Posterior cingulate gyrus (tissue), 11 donors: ENCODE measurements around the gene DOK5.

ENCODE experiments used
- DNase-seq, 10 donors: peaks; one replicate each; pipeline versions ENCODE4 v3.0.0 to v3.0.0-alpha.2; 2020 to 2021; ENCODE audit warnings: mixed read lengths in 3 of 10
- intact Hi-C: fragments of 100-400 bp; cut with DNase I; formaldehyde crosslinking; loops from one replicate; pipeline ENCODE4 v1.15.1; 2023

DOK5 gene

GRCh38 chr20:54555150-54555549, 79.8 kb downstream of the DOK5 start:
- intact Hi-C loops: no loop called here
- no peak for DNase-seq

GRCh38 chr20:54556406-54556805, 81.0 kb downstream of the DOK5 start:
- intact Hi-C loops: no loop called here
- DNase-seq: no peak

DNA sequence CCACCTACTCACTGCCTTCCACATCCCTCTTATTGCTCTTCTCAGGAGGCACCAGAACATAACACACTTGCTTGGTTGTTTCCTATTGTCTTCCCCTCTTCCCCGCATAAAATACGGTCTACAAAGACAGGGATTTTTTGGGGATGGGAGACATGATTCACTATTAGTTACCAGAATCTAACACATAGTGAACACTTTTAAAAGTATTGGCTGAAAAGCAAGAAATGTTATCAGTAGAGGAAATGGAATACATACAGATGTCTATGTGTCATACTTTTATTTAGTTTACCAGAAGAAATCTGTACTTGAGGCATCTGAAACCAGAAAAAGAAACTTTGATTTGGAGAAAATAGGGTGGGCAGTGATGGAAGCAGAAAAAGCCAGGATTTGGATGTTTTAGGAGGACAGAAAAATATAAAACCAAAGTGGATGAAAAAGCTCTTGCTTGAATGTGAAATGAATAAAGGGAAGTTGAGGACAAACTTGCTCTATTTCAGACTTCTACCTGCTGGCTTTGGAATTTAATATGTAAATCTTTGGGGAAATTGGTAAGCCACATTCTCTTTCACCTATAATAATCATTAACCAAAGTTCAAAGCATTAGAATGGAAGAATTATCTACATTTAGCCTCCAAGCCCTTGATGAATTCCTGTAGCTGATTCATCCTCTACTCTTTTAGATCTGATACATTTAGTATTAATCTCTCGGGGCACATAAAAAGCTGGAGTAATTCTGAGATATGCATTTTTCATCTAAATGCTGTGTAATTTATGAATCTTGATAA, 82.6 kb downstream of the DOK5 start:
- intact Hi-C loops: no loop called here
- no peak for DNase-seq

GRCh38 chr20:54559890-54560289, 84.5 kb downstream of the DOK5 start:
- intact Hi-C loops: no loop called here

DNA sequence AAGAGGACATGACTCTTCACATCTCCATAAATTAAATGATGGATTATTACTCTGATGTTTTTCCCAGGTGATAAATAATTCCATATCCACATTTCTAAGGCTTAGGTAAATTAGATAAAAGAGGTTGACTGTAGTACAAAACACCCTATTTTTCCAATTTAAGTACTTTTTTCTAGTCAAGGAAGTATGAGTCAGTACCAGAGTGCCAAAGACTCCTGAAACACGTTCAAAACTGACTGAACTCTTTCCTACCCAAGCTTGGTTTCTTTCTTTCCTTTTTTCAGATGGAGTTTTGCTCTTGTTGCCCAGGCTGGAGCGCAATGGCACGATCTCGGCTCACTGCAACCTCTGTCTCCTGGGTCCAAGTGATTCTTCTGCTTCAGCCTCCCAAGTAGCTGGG, 85.0 kb downstream of the DOK5 start:
- DNase-seq: no peak
- intact Hi-C loops: no loop called here

More at GRCh38 chr20:54559890-54560289, 84.5 kb downstream of the DOK5 start:
- DNase-seq: no peak

GRCh38 chr20:54565255-54565654, 89.9 kb downstream of the DOK5 start:
- DNase-seq: no peak
- intact Hi-C loops: no loop called here

DNA sequence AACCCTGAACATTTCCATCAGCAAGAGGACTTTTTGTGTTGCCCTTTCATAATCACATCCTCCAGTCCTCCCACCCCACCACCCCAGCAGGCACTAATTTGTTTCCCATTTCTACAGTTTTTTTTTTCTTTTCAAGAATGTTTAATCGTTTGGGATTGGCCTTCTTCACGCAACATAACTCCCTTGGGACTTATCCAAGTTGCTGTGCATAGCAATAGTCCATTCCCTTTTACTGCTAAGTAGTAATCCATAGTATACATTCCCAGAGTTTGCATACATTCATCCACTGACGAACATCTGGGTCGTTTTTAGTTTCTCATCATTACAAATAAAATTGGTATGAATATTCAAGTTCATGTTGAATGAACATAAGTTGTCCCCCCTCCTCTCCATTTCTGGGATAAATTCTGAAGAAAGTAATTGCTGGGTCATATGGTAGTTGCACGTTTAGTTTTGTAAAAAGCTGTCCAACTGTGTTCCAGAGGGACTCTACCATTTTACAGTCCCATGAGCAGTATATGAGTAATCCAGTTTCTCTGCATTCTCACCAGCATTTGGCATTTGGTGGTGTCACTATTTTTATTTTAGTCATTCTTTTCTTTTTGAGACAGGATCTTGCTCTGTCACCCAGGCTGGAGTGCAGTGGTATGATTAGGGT, 90.8 kb downstream of the DOK5 start:
- intact Hi-C loops: no loop called here
- DNase-seq: no peak

DNA sequence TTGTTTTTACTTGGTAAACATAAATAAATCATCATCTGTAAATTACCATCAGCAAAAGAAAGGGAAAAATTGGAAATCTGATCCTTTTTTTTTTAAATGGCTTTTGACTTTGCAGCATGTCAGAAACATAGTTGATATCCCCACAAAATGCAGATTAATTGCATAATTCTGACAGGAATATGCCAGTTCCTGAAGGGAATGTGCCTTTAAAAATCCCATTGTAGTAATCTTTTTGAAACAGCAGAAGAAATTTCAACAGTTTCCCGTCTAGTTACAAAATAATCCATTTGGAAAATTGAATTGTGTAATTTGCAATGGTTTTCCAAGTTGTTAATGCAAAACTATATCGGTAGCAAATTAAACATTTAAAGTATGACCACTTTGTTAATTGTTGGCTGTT, 95.2 kb downstream of the DOK5 start:
- DNase-seq: no peak
- intact Hi-C loops: no loop called here

DNA sequence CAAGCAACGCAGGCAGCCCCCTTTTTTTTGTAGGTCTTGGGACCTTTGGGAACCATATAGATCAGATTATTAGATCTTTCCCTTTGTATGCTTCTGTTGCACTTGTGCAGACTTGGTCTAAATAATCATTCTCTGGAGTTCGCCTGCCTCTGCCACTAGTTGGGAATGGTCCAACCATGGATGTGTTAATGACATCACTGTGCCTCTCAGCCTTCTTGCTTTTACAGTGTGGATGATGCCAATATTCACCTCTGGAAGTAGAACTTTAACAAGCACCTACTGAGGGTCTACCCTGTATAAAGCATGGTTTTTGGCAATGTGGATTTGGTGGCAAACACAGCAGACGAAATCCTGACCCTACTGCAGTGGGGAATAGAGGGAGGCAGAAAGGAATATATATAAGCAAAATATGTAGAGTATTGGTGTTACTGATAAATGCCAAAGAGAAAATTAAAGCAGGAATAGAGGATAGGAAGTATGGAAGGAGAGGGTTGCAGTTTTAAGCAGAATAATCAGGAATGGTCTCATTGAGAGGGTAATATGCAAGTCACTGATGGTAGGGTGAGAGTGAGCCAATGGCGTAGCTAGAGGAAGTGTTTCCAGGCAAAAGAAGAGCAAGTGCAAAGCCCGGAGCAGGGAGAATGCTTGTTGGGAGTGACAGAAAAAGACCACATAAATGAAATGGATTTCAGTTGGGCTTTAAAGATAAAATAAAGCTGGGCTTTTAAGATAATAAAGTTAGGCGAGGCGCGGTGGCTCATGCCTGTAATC, 97.5 kb downstream of the DOK5 start:
- no peak for DNase-seq
- intact Hi-C loops: no loop called here

- intact Hi-C loops: no loop called here
- DNase-seq: peak in 8 of 10 donors; percentile 11 to 90 (median 37)
Measured at GRCh38 chr20:54573838-54574237, 98.4 kb downstream of the DOK5 start.

DNA sequence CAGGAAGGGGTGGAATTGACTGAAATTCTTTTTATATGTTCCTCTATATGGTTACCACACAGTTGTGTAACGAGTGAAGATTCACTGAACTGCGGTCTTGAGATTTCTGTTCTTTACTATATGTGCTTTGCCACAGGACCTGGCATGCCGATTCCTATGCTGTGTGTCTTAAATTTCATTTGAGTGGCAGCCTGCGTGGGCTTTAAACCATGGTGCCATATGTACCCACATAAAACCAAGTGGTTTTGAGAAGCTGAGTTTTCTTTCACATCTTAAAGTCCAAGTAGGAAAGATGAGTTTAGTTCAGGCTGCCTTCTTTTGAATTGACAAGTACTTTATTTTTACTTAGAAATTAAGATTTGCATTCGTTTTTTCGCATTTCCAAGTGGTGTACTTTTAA, 101.1 kb downstream of the DOK5 start:
- intact Hi-C loops: no loop called here
- peak in 2 of 10 donors; percentile 15 to 63 for DNase-seq

GRCh38 chr20:54577637-54578036, 102.2 kb downstream of the DOK5 start:
- DNase-seq: no peak
- intact Hi-C loops: no loop called here

DNA sequence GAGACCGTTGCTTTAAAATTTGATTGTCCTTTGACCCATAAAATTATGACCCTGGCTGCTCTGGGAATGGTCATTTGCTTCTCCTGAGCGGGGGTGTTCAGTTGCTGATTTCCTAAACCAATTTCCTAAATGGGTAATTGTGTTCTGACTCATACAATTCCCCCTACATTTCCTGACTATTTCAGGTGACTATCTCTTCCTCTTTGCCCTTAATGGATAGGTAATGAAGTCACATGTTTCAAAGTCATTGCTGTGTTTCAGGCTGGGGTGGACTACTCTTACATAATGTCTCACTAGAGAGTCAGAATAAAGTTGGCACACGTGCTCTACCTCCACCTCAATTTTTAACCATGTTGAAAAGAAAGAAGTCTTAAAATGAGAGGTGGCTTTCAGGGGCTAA, 109.8 kb downstream of the DOK5 start:
- DNase-seq: no peak
- intact Hi-C loops: no loop called here

- no peak for DNase-seq
- intact Hi-C loops: no loop called here
Measured at GRCh38 chr20:54587408-54587807, 112.0 kb downstream of the DOK5 start.

DNA sequence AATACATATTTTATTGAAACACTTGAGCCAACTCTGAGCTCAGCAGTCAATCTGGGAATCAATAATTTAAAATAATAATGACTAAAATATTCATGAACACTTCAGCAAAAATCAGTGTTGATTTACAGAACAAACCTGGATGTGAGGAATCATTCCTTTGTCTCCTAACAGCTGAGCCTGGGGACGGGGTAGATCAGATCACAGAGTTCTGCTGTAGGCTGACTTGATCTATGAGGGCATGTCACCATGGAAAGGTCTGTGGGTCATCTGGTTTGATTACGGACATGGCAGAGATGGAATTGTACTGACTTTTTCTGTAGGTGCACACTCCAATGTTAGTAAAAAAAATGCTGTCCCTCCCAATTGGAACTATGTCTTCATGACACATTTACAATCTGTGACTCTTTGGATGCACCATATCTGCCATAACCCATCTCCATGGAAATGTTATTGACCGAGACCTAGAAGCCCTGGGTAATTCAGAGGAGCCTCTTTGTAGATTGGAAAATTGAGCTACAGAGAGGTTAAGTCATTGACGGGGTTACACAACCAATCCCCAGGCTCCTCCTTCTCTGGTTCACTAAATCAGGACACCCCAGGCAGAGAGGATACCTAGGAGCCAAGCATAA, 114.1 kb downstream of the DOK5 start:
- intact Hi-C loops: no loop called here
- no peak for DNase-seq

- intact Hi-C loops: no loop called here
- DNase-seq: no peak
Measured at GRCh38 chr20:54590856-54591255, 115.5 kb downstream of the DOK5 start.

DNA sequence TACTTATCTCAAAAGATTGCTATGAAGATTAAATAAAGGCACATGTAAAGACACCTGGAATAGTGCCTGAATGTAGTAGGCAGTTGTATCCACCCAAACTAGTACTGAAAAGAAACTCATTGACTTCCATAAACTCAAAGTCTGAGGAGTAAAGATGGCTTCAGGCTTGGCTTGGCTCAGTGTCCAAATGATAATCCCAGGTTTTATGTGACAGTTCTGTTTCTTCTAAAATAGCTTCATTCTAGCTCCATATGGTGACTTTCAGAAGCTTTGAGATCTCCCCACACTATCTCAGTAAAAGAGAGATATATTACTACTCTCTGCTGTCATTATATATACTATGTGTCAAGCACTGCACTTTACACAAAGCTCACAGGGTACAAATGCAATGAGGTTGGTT, 121.3 kb downstream of the DOK5 start:
- DNase-seq: no peak
- intact Hi-C loops: no loop called here

GRCh38 chr20:54598352-54598751, 123.0 kb downstream of the DOK5 start:
- no peak for DNase-seq
- intact Hi-C loops: no loop called here

GRCh38 chr20:54600634-54601033, 125.2 kb downstream of the DOK5 start:
- intact Hi-C loops: no loop called here
- no peak for DNase-seq

- DNase-seq: no peak
- intact Hi-C loops: no loop called here
Measured at GRCh38 chr20:54601831-54602515, 126.6 kb downstream of the DOK5 start.
